Hematopoietic multipotent progenitor cell treated with erythropoietin and hydrocortisone succinate and interleukin-3 and kit ligand, for 15 days (in vitro differentiated cells): ENCODE measurements around the gene ZFYVE26.
"Not testable (repeated sequence)": the region's sequence is repeated elsewhere in the genome, so short reads cannot be mapped to it uniquely, and the experiment has no call there.

ENCODE experiments used
- DNase-seq: peaks from one replicate; pipeline ENCODE4 v3.0.0-alpha.2; 2015; ENCODE audit warnings: low spot score

The ZFYVE26 gene

DNA sequence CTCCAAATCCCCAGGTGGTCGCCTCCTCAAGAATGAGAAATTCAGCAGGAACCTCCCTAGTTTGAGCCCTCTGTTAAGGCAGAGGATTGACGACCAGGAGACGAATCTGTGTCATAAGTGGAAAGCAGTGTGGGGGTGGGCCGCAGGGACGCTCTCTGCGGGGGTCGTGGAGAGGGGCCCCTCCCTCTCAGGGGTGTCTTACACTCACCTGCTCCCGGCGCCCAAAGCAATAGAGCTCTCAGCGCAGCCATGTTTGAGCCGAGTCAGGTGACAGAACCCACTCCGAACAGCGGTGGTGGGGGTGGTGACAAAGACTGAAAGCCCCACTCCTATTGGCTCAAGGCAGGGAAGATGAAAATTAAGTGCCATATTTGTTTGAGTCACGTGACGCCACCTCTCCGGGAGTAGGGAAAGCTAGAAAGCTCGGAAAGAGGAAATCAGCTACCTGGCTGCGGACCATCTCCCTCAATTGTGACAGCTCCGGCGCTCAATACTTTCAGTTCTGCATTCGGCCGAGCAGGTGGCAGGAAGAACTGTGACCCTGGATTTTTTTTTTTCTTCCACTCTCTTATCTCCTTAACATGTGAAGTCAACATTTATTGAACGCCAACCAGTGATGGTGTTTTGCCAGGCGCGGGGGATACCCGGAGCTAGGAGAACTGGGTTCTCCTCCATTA is at the start of gene ZFYVE26:
Gene ZFYVE26, minus strand, starts transcription at position 265 of the 677 bp plus-strand sequence. CDS start 627 bp downstream, outside the sequence.
- DNase-seq, result peak; percentile 94

DNA sequence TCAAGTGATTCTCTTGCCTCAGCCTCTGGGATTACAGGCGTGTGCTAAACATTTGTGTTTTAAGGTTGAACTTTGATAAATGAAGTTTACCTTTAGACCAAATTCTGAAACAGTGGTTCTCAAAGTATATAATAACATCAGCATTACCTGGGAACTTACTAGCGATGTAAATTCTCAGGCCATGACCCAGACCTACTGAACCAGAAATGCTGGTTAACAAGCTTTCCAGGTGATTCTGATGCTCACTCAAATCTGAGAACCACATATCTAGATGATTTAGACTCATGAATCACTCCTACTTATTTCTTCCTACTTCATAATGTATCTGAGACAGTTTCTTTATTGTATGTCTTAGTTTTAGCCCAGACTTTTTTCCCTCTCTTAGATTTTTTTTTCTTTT is 46.8 kb upstream of the ZFYVE26 start:
- no peak for DNase-seq

- DNase-seq, result no peak
Measured at GRCh38 chr14:67859169-67859749, 42.9 kb upstream of the ZFYVE26 start.

GRCh38 chr14:67857778-67858350 is 41.5 kb upstream of the ZFYVE26 start:
- DNase-seq, result no peak

DNA sequence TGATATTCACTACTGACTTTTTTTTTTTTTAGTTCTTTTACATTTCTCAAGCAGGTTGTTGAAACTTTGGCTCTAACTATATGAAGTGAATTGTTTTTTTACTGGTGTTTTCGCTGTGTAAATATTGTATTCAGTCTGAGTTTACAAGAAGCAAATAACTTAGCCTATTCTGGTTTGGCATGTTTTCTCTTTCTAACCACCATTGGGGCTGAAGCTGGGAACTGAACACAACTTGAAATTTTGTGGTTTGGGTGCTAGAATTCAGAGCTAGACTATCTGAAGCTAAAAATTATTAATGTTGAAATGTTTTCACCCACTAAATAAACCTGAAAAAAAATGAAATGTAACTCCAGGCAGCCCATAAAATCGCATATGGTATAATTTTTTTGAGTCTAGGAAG is 40.4 kb upstream of the ZFYVE26 start:
- no peak for DNase-seq

DNA sequence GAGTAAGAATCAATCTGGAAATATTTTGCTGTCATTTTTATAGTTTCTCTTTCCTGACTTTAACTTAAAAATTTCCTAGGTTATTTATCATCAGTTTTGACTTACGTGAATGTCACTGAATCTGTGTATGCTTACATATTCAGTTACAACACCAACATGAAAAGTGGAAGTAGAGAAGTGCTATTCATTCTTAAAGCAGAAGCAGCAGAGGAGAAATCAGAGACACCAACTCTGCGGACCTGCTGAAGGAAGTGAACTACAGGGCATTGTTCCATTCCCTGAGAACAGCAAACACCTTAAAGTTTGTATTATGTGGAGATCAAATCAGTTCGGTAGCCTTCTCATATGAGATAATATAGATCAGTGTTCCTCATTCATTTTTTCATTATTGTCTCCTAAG is 37.3 kb upstream of the ZFYVE26 start:
- DNase-seq, result no peak

DNA sequence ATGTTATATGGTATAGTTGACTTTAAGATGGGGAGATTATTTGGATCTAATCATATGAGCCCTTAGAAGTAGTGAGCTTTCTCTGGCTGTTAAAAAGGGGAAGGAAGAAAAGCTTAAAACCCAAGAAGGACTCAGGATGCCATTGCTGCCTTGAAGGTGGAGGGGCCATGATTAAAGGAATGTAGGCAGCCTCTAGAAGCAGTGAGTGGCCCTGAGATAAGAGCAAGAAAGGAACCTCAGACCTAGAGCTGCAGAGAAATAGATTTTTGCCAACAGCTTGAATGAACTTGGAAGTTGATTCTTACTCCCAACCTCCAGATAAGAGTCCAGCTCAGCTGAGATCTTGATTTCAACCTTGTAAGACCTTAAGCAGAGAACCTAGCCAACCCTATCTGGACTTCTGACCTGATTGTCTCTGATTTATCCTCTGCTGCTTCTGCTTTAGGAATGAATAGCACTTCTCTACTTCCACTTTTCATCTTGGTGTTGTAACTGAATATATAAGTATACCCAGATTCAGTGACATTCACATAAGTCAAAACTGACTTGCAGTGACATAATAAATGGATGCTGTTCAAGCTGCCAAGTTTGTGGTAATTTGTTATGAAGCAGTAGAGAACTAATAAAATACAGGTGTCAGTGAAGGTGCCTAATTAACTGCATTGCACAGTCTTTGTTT is 36.7 kb upstream of the ZFYVE26 start:
- no peak for DNase-seq

DNA sequence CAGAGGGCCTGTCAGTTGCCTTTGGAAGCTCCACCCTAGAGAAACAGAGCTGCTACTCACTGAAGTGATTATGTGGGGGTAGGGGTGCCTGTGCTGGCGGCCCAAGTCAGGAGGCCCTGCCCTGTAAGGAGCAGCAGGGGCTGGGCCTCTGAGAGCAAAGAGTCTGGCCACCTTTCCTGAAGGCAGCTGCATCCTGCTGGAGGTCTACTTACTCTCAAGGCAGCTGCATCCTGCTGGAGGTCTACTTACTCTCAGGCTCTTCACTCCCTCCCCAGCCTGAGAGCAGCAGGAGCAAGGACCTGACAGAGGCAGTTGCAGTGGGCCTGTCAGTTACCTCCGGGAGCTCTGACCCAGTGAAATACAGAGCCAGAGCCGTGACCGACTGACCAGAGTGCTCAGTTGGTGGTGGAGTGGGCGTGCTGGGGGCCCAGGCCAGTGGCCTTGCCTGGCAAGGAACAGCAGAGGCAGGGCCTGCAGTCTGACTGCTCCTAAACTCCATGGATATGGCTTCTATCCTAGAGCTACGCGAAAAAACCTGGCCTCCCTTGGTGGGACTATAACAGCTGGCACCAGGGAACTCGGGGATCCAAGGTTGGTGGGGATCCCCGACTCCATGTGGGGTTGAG is 35.5 kb upstream of the ZFYVE26 start:
- DNase-seq, result no peak

DNA sequence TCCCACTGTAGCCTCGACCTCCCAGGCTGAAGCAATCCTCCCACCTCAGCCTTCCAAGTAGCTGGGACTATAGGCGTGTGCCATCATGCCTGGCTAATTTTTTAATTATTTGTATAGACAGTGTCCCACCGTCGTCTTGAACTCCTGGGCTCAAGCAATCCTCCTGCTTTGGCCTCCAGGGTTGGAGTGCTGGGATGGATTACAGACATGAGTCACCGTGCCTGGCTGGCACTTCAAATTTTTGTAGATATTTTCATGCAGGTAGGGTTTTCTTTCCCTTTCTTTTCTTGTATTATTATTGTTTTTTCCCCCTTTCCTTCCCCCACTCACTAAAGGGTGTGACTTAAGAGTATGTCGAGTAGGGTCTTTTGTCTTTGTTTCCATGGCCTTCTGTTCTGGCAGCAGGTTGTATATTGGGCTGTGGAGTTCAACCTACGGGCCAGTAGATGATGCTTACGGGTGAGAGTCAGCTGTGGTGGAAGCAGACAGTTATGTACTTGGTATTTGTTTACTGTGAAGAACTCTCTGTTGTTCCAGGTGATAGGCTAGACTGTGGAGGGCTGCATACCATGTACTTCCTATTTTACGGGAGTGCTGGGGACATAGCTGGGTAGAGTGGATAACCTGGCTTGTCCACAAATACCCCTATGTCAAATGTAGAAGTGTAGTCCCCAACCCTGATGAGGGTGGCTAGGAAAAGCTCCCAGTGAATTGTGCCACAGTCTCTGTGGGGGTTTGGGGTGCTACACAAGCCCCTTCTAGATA is 33.9 kb upstream of the ZFYVE26 start:
- DNase-seq, result no peak

GRCh38 chr14:67846029-67846610 is 29.7 kb upstream of the ZFYVE26 start:
- DNase-seq, result no peak

GRCh38 chr14:67837011-67837624 is 20.7 kb upstream of the ZFYVE26 start:
- DNase-seq, result peak; percentile 65

- no peak for DNase-seq
Measured at GRCh38 chr14:67835596-67835995, 19.2 kb upstream of the ZFYVE26 start.

DNA sequence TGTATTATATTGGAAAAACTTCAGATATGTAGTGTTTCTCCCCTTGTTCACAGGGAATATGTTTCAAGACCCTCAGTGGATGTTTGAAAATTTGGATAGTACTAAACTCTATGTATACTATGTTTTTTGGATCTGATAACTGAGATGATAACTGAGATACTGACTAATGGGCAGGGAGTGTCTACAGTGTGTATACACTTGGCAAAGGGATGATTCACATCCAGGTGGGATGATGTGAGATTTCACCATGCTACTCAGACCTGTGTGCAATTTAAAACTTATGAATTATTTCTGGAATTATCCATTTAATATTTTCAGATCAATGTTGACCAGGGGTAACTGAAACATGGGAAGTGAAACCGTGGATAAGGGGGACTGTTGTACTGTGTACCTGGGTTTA is 17.0 kb upstream of the ZFYVE26 start:
- no peak for DNase-seq

DNA sequence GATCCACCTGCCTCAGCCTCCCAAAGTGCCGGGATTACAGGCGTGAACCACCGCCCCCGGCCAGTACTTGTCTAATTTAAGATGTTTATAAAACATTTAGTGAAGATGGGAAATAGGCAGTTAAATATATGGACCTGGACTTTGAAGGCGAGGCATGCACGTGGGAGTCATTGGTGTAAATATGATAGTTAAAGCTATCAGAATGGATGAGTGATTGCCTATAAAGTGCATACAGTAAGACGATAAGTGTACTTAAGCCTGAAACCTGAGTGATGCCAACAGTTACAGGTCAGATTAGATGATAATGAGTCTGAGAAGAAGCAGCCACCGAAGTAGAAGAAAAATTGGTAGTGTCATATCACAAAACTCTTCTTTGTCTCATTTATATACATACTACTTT is 14.7 kb upstream of the ZFYVE26 start:
- DNase-seq, result no peak

DNA sequence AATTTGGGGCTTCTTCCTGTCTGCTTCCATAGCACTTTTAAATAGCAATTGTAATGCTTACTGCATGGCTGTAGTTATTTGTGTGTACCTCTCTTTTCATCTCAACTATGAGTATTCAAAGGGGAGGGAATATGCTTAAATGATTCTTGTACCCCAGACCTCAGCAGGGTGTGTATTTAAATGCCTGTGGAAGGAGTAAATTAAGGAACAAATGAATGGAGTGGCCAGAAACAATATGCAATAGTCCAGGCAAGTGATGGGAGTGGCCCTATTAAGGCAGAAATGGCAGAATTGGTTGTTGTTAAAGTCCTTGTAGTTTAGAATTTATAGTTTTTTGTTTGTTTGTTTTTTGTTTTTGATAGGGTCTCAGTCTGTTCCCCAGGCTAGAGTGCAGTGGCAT is 4.7 kb upstream of the ZFYVE26 start:
- no peak for DNase-seq

DNA sequence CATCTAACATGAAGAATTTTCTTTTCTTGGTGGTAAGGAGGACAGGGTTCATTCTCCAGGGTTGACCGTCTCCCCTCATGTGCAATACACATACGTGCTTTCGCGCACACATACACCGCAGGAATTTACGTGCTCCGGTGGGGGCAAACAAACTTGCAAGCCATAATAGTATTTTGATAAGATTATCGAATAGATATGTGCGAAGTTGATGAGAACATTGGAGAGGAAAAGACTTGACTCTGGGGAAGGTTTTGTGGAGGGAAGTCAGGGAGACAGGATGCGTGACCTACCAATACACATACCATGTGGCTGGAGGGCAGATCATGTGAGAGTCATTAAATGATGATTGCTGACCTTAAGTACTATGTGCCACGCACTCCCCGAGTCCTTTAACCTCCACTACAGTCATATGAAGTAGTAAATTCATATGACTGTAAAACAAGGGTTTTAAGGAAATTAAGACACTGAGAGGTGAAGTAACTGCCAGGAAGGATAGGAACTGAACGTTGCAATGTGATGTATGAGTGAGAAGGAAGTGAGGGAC is 4.1 kb upstream of the ZFYVE26 start:
- DNase-seq, result no peak

- DNase-seq, result peak; percentile 90
Measured at GRCh38 chr14:67819563-67820421, 3.4 kb upstream of the ZFYVE26 start, which contains the start of gene RAD51B. TSS of gene RAD51B (plus strand) at chr14:67819779.

DNA sequence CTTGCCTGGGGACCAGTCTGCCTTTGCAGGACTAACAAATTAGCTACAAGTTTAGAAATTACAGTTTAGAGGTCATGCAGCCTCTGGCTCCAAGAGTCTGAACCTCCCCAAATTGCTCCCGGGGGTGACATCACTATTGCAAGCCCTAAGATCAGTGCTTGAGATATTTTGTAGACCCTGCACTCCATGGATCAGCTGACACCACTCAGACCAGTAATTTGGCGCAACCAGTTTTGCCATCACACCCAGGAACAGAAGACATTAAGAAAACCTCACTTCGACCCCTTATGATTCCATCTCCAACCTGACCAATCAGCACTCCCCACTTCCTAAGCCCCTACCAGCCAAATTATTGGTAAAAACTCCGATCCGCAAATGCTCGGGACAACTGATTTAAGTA is 2.1 kb upstream of the ZFYVE26 start:
- DNase-seq, result not testable (repeated sequence)

GRCh38 chr14:67817750-67818438 is 1.5 kb upstream of the ZFYVE26 start:
- no peak for DNase-seq
